Pancreas (tissue), 10 donors: ENCODE results near the gene ATP2C2. TPM values are rescaled to one million over a fixed set of nuclear protein-coding genes. Genes with fewer than 3 reads are reported as not detected.
A peak's percentile ranks its signal among the peaks of the same experiment; 100 is the strongest.

Experiments
- ATAC-seq, 4 donors: fragments of 200-7000 bp; cut with Tn5 transposase; one replicate each; pipeline versions ENCODE4 v1.8.0 to v1.9.1; 2020; ENCODE audit warnings: mild to moderate bottlenecking in 4 of 4, moderate library complexity in 4 of 4
- DNase-seq, 6 donors: peaks; one replicate each; pipeline ENCODE4 v3.0.0-alpha.2; 2020
- FAIRE-seq: peaks from 2 replicates; lab custom pipeline; 2012; peaks lifted over from hg19 to GRCh38; lab: Jason Lieb, UNC
- H3K27ac ChIP-seq, 4 donors: fragments of 200-600 bp; sonication (generic); 1 replicate in 3 of 4; 2 replicates in 1 of 4; pipeline versions ENCODE4 v1.5.0 to v1.8.0; 2020
- H3K27me3 ChIP-seq, 4 donors: fragments of 200-600 bp; one replicate each; pipeline ENCODE4 v1.8.0; 2021
- H3K36me3 ChIP-seq, 3 donors: fragments of 200-600 bp; sonication (generic) in 1 of 3; one replicate each; pipeline versions ENCODE4 v1.5.0 to v1.8.0; 2020 to 2021
- H3K4me1 ChIP-seq, 3 donors: fragments of 200-600 bp; one replicate each; pipeline ENCODE4 v1.8.0; 2021
- H3K4me3 ChIP-seq, 4 donors: fragments of 200-600 bp; sonication (generic) in 2 of 4; one replicate each; pipeline versions ENCODE4 v1.5.0 to v1.8.0; 2020 to 2021
- H3K9me3 ChIP-seq, 4 donors: fragments of 200-600 bp; one replicate each; pipeline ENCODE4 v1.8.0; 2021
- WGBS, 2 donors: extraction: QIAGEN DNeasy Blood & Tissue Kit; methylation state at CpG; one replicate each; pipeline ENCODE4 v1.1.7; 2013; 5-methylcytosine and 5-hydroxymethylcytosine counted together
- intact Hi-C, 3 donors: fragments of 100-400 bp; cut with DNase I; formaldehyde crosslinking; loops; one replicate each; pipeline versions ENCODE4 v1.11.1 to v1.14.2; 2022
- polyA plus RNA-seq, 2 donors: library from polyadenylated mRNA; stranded (reverse); fragments of 200-250 nt; gene quantifications; one replicate each; pipeline ENCODE4 v1.2.3, GENCODE V29; 2013
- total RNA-seq, 6 donors: library from RNA; stranded (reverse); fragmentation: NEBNext Ultra II Directional in 4 of 6; extraction: Animal tissue kit (Norgen Biotek cat#: 25700) in 4 of 6; gene quantifications; one replicate each; pipeline versions ENCODE4 v1.2.1 to v1.2.4, GENCODE V29; 2021 to 2023
- TF ChIP-seq, protein P1 (sequence below), 4 donors: fragments of 200-600 bp; sonication (generic) in 3 of 4; IDR thresholded peaks; one replicate each; pipeline versions ENCODE4 v1.5.0 to v1.8.0; 2021; ENCODE audit warnings: antibody characterized with exemption in 4 of 4
- donor health status: healthy with polysubstance abuse.
- donor health status: DM: no; HTN: no; CAD: no; lungs with moderate emphysema.
- donor health status: DM: no; HTN: no; CAD: no.
- donor health status: control.
- donor health status: control.
- donor health status: Bipolar disorder and iron deficiency.
- donor health status: DM: yes; HTN: yes; CAD: no.
- donor health status: DM: no; HTN: no; CAD: no.
- donor health status: DM: no; HTN: no; CAD: no.
- donor health status: DM: yes; HTN: yes; CAD: no.

Gene ATP2C2
- total and polyA plus RNA-seq, 8 donors = 0.47 to 6.3 (median 2.2) TPM

DNA sequence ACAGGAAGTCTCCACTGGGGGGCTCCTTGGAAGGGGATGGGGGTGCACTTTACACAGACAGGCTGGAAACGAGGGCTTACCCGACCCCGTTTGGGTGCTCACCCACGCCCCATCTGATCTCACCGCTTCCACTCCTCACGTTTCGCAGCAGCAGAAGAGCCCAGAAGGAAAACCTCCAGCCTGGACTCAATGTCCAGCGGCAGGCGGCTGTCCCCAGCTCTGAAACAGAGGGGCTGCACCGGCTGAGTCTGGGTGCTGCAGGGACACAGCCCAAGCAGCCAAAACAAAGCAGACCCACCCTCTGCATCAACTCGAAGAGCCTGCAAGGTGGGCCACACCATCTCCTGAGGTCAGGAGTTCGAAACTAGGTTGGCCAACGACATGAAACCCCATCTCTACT is 132.2 kb downstream of the ATP2C2 start:
- 92 to 96% methylated on average over 13 of the region's 13 CpGs for WGBS, 2 donors
- peak in 1 of 6 donors; percentile 41 for DNase-seq
- no peak for FAIRE-seq

DNA sequence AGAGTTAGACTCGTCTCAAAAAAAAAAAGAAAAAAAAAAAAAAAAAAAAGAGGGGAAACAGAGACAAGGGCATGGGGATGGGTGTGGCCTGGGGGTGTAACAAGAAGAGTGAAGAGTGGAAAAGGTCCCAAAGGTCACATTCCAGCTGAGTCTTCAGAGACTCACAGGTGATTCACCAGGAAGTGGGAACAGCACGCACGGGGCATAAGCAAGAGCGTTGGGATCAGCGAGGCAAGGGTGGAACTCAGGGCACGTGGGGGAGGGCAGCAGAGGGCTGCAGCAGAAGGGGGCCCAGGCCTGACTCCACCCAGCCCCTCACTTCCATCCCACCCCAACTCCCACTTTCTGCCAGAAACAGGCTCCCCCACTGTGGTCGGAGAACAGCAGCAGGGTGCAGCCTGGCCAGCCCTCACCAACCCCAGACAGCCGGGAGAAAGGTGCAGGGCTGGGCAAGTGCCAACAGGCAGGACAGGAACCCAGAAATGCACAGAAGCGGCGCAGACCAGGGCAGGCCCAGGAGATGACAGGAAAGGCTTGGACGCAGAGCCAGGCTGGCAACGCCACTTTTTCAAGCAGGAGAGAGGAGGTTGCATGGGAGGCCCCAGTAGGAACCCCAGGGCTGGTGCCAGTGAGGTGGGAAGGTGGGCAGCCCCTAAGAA is 132.9 kb downstream of the ATP2C2 start:
- 95 to 97% methylated on average over 12 of the region's 12 CpGs for WGBS, 2 donors
- TF ChIP-seq, protein P1, sequence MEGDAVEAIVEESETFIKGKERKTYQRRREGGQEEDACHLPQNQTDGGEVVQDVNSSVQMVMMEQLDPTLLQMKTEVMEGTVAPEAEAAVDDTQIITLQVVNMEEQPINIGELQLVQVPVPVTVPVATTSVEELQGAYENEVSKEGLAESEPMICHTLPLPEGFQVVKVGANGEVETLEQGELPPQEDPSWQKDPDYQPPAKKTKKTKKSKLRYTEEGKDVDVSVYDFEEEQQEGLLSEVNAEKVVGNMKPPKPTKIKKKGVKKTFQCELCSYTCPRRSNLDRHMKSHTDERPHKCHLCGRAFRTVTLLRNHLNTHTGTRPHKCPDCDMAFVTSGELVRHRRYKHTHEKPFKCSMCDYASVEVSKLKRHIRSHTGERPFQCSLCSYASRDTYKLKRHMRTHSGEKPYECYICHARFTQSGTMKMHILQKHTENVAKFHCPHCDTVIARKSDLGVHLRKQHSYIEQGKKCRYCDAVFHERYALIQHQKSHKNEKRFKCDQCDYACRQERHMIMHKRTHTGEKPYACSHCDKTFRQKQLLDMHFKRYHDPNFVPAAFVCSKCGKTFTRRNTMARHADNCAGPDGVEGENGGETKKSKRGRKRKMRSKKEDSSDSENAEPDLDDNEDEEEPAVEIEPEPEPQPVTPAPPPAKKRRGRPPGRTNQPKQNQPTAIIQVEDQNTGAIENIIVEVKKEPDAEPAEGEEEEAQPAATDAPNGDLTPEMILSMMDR (IDR thresholded peaks at IDR 0.05) = no peak
- Histone ChIP-seq H3K36me3 (no peaks in the 10 kb centered on the region), H3K27ac (no peak overlapping the region), H3K9me3 (no peaks in the 10 kb centered on the region), H3K4me3 (no peak overlapping the region), H3K27me3 (no peaks in the 10 kb centered on the region), H3K4me1 (peaks cover 0 to 19% (median 5%) of the 10 kb centered on the region in 3 donors)
- ATAC-seq (no peak), FAIRE-seq (no peak), DNase-seq (peak in 1 of 6 donors; percentile 48)
- intact Hi-C loops = no loop called here

More for the DNA sequence above, 132.2 kb downstream of the ATP2C2 start:
- TF ChIP-seq, protein P1 (IDR thresholded peaks at IDR 0.05) = no peak
- peaks cover 0 to 6% (median 0%) of the 10 kb centered on the region in 3 donors for H3K36me3 ChIP-seq
- no peak for ATAC-seq
- no peak overlapping the region for H3K27ac ChIP-seq
- H3K4me1 ChIP-seq = peaks cover 0 to 16% (median 5%) of the 10 kb centered on the region in 3 donors
- no peaks in the 10 kb centered on the region for H3K27me3 ChIP-seq
- H3K9me3 ChIP-seq = no peaks in the 10 kb centered on the region
- intact Hi-C loops = no loop called here
- no peak overlapping the region for H3K4me3 ChIP-seq

DNA sequence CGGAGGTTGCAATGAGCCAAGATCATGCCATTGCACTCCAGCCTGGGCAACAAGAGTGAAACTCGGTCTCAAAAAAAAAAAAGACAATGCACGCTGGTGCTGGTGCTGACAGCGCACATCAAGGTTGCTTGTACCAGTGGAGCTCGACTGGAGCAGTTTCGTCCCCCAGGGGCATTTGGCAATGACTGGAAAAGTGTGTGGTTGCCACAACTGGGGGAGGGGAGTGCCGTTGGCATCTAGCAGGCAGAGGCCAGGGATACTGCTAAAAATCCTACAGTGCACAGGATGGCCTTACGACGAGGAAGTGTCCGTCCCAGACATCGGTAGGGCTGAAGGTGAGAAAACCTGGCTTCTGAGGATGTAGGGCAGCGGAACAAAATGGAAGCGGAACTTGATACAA is 133.7 kb downstream of the ATP2C2 start:
- FAIRE-seq (no peak), ATAC-seq (no peak), DNase-seq (no peak)
- H3K9me3 ChIP-seq = no peaks in the 10 kb centered on the region
- no peak overlapping the region for H3K27ac ChIP-seq
- H3K4me3 ChIP-seq = no peak overlapping the region
- intact Hi-C loops = no loop called here
- H3K36me3 ChIP-seq = no peaks in the 10 kb centered on the region
- TF ChIP-seq, protein P1 (IDR thresholded peaks at IDR 0.05) = no peak
- H3K27me3 ChIP-seq = no peaks in the 10 kb centered on the region
- 96 to 97% methylated on average over 13 of the region's 13 CpGs for WGBS, 2 donors
- peaks cover 0 to 19% (median 5%) of the 10 kb centered on the region in 3 donors for H3K4me1 ChIP-seq

DNA sequence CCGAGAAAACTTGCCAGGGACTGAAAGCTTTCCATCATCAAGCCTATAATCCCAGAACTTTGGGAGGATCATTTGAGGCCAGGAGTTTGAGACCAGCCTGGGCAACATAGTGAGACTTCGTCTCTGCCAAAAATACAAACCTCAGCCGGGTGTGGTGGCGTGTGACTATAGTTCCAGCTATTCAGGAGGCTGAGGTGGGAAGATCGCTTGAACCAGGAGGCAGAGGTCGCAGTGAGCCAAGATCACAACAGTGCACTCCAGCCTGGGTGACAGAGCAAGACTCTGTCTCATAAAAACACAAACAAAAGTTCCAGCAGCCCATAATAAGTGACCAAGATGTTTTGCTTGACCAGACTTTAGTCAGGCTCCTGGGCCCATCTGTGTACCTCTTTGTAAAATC is 134.2 kb downstream of the ATP2C2 start:
- intact Hi-C loops = no loop called here
- Histone ChIP-seq H3K27me3 (no peaks in the 10 kb centered on the region), H3K27ac (no peak overlapping the region), H3K4me1 (peaks cover 0 to 19% (median 5%) of the 10 kb centered on the region in 3 donors), H3K9me3 (no peaks in the 10 kb centered on the region), H3K36me3 (no peaks in the 10 kb centered on the region), H3K4me3 (no peak overlapping the region)
- TF ChIP-seq, protein P1 (IDR thresholded peaks at IDR 0.05) = no peak
- no peak for DNase-seq
- 91 to 95% methylated on average over 6 of the region's 6 CpGs for WGBS, 2 donors
- no peak for FAIRE-seq
- no peak for ATAC-seq
